ENCODE measurements around the gene ZNF76. TPM values are rescaled to one million over a fixed set of nuclear protein-coding genes. Genes with fewer than 3 reads are reported as not detected.

Gene ZNF76
- total and polyA plus RNA-seq, 2 of the 13 experiments (the other 11 are each of a cell fraction or from before 2014, with no cell fraction given), result 13.2 to 26.4 TPM

- TF ChIP-seq FOXO4 (CRISPR knock-in tag; conservative IDR thresholded peaks at IDR 0.05), result 0 out of 2 replicates have a peak, but pooled peaks have one; percentile 65
Measured at GRCh38 chr6:35215665-35216411, 43.7 kb upstream of the ZNF76 start (continued).

- FAIRE-seq (no peak), DNase-seq (ENCODE audit: low spot score) (no peak), ATAC-seq (no peak)
- intact Hi-C loops (cut with micrococcal nuclease; ENCODE audit: unreplicated experiment) (no loop called here), in situ Hi-C loops (cut with HindIII; ENCODE audit: extremely low pct_ligation_motif_present, low pct_unique_long_range_greater_than_20kb) (no loop called here)
- H3K9ac ChIP-seq (ENCODE audit: insufficient read depth, low read depth, low read length), result no peak overlapping the region
- H4K20me1 ChIP-seq (ENCODE audit: insufficient read depth, low read length), result no peaks in the 10 kb centered on the region
- H3K36me3 ChIP-seq (replicated peaks in 1 of 2; ENCODE audit: control insufficient read depth in 1 of 2, insufficient read depth in 2 of 2, low read length in 2 of 2), result no peaks in the 10 kb centered on the region
- no peak overlapping the region for H2AFZ ChIP-seq (ENCODE audit: low read length)
- TF ChIP-seq MEF2D (CRISPR knock-in tag; IDR thresholded peaks at IDR 0.05) (no peak), CEBPB (IDR thresholded peaks at IDR 0.05; ENCODE audit: borderline replicate concordance, low read depth, low read length) (no peak), TIGD3 (CRISPR knock-in tag; IDR thresholded peaks at IDR 0.05; ENCODE audit: borderline replicate concordance) (no peak), U2AF1 (optimal IDR thresholded peaks at IDR 0.05; ENCODE audit: low read depth, low read length) (no peak), ZFP82 (CRISPR knock-in tag; IDR thresholded peaks at IDR 0.05; ENCODE audit: borderline replicate concordance) (no peak), RXRB (CRISPR knock-in tag; IDR thresholded peaks at IDR 0.05; ENCODE audit: borderline replicate concordance) (no peak), ZNF737 (CRISPR knock-in tag; IDR thresholded peaks at IDR 0.05; ENCODE audit: borderline replicate concordance) (no peak), ZNF318 (CRISPR knock-in tag; IDR thresholded peaks at IDR 0.05) (no peak), SRY (CRISPR knock-in tag; IDR thresholded peaks at IDR 0.05) (no peak)
- H3K27me3 ChIP-seq (ENCODE audit: control insufficient read depth in 1 of 2, insufficient read depth in 2 of 2, low read length in 2 of 2), result peaks cover 15 to 67% of the 10 kb centered on the region in 2 experiments; a peak in 4 of 5 replicates
- ChIA-PET POLR2A (no interaction called here), CTCF (ENCODE audit: low intra/inter-chr PET ratio, low total read pairs) (no interaction called here)
- H3K4me1 ChIP-seq (ENCODE audit: insufficient read depth, low read length), result 0 out of 2 replicates have a peak, but pooled peaks cover 13% of the 10 kb centered on the region
- H3K27ac ChIP-seq (ENCODE audit: extremely low read length, insufficient read depth, low read length), result no peak overlapping the region
- no peaks in the 10 kb centered on the region for H3K79me2 ChIP-seq (ENCODE audit: insufficient read depth, low read length)
- no peak overlapping the region for H3K4me3 ChIP-seq (replicated peaks in 1 of 3; ENCODE audit: insufficient read depth in 1 of 3, low read depth in 2 of 3, low read length in 3 of 3)
- no peak overlapping the region for H3K4me2 ChIP-seq (ENCODE audit: low read depth, low read length)
- no TSS peak for BruUV-seq (replicated peaks)
- no peaks in the 10 kb centered on the region for H3K9me3 ChIP-seq (ENCODE audit: low read length)
- WGBS (ENCODE audit: low lambda C conversion rate), result 67% methylated on average over 1 of the region's 1 CpG
Measured at GRCh38 chr6:35216412-35216732, 43.2 kb upstream of the ZNF76 start.
